ENCODE measurements around the gene QPCT.
"Not testable (repeated sequence)": the region's sequence is repeated elsewhere in the genome, so short reads cannot be mapped to it uniquely, and the experiment has no call there.

The QPCT gene

GRCh38 chr2:37389395-37389794 lies 45.0 kb downstream of the QPCT start:
- FAIRE-seq: peak; percentile 72
- no peak for DNase-seq (ENCODE audit: insufficient read length, low spot score)

DNA sequence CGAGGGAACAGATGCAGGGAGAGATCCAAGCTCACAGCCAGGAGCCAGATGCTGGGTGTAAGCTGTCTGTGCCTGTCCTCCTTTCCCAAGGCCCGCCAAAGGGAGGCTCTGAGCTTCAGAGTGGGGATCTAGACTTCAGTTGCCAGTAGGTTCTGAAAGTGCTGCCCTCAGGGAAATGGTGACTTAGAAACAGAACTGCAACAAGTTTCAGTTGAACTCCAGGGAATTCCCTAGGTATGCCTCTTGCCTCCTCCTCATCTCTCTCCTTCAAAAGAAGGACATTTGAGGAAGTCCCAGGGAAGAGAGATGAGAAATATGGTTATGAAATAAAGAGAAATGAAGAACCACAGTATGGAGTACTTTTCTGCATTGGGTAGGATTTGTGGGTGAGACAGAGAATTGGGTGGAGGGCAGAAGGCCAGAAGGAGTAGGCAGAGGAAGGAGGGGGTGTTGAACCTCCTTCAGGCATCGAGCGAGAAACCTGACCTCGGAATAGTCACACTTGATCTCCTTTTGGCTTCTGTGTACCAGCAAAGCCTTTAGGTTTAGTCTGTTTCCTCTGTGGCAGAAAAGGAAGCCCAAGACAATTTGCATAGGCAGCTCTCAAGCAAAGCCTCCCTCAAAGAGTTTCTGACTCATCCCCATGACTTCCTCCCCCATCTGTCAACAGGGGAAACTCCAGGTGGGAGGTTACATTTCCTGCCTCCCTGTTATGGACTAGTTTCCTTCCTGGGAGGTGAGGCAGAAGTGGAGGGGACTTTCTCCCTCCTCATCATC lies 45.7 kb downstream of the QPCT start:
- FAIRE-seq (peak; percentile 100), DNase-seq (ENCODE audit: insufficient read length, low spot score) (peak; percentile 76)

DNA sequence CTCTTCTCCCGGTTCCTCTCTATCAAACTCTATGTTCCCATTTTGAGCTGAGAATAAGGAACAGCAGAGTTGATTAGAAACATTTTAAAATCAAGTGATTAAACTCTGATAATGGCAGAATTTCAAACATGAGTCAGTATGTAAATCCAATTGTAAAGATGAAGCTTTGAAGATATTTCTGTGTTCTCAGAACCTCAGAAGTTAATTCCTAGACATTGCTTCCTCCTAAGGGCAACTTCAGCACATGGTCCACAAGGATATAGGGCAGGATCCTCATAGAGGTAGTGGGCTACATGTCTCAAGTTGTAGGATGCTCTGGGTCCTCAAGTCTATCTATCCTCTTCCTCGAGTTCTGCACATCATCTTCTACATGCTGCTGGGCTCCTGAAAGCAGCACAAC lies 46.3 kb downstream of the QPCT start:
- no peak for DNase-seq (ENCODE audit: insufficient read length, low spot score)
- FAIRE-seq: no peak

- FAIRE-seq: no peak
Measured at GRCh38 chr2:37391711-37392110, 47.3 kb downstream of the QPCT start.

GRCh38 chr2:37392428-37392827 lies 48.0 kb downstream of the QPCT start:
- DNase-seq (ENCODE audit: insufficient read length, low spot score) (no peak), FAIRE-seq (no peak)

More at GRCh38 chr2:37391711-37392110, 47.3 kb downstream of the QPCT start:
- DNase-seq (ENCODE audit: insufficient read length, low spot score): no peak

- DNase-seq (ENCODE audit: insufficient read length, low spot score) (no peak), FAIRE-seq (no peak)
Measured at GRCh38 chr2:37394263-37394662, 49.8 kb downstream of the QPCT start.

DNA sequence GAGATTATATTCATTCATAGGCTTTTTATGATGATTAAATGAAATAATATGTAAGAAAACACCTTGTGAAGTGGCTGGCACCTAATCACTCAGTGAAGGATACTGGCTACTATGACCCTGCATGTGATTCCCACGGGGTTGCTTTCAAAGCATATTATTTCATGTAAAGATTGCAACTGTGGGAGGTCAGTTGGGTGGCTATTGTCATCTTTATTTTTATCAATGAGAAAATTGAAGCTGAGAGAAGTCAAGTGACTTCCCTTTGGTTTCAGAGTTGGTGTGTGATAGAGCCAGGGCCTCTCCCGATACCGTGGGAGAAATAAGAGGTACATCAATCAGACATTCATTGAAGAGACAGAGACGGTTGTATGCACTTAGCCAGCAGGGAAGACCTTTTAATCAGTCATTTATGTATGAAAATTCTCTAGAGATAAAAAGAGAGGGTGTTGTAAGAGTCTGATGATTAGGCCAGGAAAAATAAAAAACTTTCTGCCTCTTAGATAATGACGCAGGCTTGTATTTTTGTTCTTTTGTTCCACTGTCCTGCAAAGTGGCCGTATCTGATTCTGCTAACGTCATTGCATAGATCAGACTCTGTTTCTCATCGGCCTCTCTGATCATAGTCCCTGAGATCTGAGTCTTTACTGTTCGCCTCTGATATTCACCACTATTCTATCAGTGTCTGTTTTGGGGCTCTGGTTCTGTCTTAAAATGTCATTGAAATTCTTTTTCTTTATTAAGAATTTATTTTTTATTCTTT lies 50.5 kb downstream of the QPCT start:
- no peak for DNase-seq (ENCODE audit: insufficient read length, low spot score)
- no peak for FAIRE-seq

DNA sequence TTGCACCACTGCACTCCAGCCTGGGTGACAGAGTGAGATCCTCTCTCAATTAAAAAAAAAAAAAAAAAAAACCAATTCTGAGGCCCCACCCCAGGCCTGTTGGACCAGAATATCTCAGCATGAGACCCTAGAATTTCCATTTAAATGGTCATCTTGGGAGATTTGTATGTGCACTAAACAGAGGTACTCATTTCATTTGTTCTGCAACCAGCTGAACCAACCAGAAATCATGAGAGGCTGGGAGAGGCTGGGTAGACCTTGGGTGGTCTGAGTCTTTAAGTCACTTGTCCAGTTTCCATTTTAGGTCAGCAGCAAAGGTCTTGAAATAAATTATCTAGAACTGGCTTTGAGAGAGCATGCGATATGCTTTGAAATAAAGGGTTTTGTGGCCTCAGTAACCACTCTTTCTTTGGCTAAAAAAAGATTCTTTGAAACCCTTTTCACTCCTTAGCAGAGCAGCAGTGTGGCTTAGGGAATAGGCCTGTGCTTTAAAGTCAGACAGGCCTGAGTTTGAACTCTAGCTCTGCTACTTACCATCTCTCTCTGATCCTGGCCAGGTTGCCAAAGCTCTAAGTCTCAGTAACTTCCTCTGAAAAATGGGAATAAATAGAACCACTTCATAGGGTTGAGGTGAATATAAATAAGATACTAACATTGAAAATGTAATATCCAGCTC lies 52.6 kb downstream of the QPCT start:
- FAIRE-seq: peak; percentile 18
- no peak for DNase-seq (ENCODE audit: insufficient read length, low spot score)

DNA sequence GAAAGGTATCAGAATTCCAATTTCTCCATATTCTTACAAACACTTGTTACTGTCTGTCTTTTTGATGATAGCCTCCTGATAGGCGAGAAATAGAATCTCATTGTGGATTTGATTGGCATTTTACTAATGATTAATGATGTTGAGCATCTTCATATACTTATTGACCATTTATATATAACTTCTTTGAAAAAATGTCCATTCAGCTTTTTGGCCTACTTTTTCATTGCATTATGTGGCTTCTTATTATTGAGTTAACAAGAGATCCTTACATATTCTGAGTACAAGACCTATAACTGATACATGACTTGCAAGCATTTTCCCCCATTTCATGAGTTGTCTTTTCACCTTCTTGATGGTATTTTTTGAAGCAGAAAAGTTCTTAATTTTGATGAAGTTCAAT lies 54.6 kb downstream of the QPCT start:
- no peak for FAIRE-seq
- DNase-seq (ENCODE audit: insufficient read length, low spot score): no peak

- no peak for FAIRE-seq
Measured at GRCh38 chr2:37400041-37400440, 55.6 kb downstream of the QPCT start.

DNA sequence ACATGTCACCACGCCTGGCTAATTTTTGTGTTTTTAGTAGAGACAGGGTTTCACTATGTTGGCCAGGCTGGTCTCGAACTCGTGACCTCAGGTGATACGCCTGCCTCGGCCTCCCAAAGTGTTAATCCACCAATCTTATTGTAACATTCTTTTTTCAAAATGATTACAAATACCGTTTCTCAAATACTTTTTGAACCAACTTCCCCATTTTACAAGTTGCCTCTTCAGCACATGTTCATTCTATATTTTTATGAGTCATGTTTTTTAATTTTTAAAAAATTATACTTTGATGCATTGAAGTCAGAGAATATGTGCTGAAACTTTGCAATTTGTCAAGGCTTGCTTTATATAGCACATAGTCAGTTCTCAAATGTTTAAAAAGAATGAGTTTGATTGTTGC lies 58.2 kb downstream of the QPCT start:
- FAIRE-seq: no peak
- DNase-seq (ENCODE audit: insufficient read length, low spot score): no peak

More at GRCh38 chr2:37400041-37400440, 55.6 kb downstream of the QPCT start:
- no peak for DNase-seq (ENCODE audit: insufficient read length, low spot score)

GRCh38 chr2:37405781-37406180 lies 61.4 kb downstream of the QPCT start:
- no peak for FAIRE-seq
- DNase-seq (ENCODE audit: insufficient read length, low spot score): no peak

- DNase-seq (ENCODE audit: insufficient read length, low spot score) (no peak), FAIRE-seq (no peak)
Measured at GRCh38 chr2:37412231-37412630, 67.8 kb downstream of the QPCT start.

GRCh38 chr2:37413911-37414469 lies 69.6 kb downstream of the QPCT start:
- not testable (repeated sequence) for DNase-seq (ENCODE audit: insufficient read length, low spot score); FAIRE-seq

DNA sequence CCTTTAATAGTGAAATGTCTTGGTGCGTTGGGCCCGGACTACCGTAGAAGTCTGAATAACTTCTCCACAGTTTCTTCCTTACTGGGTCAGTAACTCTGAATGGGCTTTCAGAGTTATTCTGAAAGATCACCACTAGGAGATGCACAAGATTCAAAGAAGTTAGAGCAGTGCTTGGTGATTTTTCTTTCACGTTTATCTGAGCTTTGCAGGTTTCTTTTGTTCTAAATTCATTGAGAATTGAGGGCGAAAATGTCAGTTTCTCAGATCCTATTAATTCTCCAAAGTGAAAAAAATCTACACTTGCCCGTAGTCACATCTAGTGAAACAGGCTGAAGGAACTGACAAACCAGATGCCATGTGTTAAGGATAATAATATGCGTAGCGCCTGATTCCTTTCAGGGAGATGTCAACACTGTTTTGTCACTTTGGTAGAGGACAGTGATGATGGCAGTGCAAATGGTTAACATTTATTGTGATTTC lies 70.1 kb downstream of the QPCT start:
- peak; percentile 85 for FAIRE-seq
- DNase-seq (ENCODE audit: insufficient read length, low spot score): peak; percentile 40

- no peak for DNase-seq (ENCODE audit: insufficient read length, low spot score)
- no peak for FAIRE-seq
Measured at GRCh38 chr2:37415128-37415820, 70.8 kb downstream of the QPCT start.

DNA sequence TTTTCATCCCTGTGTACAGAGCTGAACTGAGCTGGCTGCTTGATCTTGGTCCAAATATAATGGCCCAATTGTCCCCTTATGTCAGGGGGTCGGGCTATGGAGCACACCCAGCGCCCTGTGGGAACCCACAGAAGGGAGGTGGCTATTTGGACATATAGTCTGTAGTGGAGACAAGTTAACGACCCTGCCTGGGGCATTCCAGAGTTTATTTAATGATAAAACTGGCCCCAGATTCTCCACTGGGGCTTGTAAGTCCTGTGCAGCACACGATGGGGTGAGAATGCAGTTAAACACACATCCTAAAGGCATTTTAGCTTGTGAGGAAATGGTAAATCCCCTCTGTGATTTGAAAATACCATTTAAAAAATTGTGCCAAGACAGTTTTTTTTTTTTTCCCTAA lies 72.9 kb downstream of the QPCT start:
- no peak for FAIRE-seq
- DNase-seq (ENCODE audit: insufficient read length, low spot score): no peak

GRCh38 chr2:37418956-37419355 lies 74.5 kb downstream of the QPCT start:
- DNase-seq (ENCODE audit: insufficient read length, low spot score) (no peak), FAIRE-seq (no peak)

DNA sequence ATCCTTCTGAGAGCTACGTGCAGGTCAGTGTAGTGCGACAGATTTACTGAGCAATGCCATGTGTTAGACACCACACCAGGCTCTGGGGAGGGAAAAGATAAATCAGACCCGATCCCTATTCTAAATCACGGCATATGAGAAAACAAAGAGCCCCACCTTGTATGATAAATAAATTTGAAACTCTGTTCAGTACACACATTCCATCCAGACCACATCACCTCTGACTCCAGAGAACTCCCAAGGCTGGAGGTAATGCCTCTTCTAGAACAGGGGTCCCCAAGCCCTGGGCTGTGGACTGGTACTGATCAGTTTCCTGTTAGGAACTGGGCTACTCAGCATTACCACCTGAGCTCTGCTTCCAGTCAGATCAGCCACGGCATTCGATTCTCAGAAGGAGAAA lies 77.3 kb downstream of the QPCT start:
- no peak for DNase-seq (ENCODE audit: insufficient read length, low spot score)

GRCh38 chr2:37422816-37423215 lies 78.4 kb downstream of the QPCT start:
- no peak for FAIRE-seq

More for the DNA sequence above, 77.3 kb downstream of the QPCT start:
- FAIRE-seq: no peak

More at GRCh38 chr2:37422816-37423215, 78.4 kb downstream of the QPCT start:
- DNase-seq (ENCODE audit: insufficient read length, low spot score): no peak
